ENCODE results near the gene OR10G7. TPM values are rescaled to one million over a fixed set of nuclear protein-coding genes. Genes with fewer than 3 reads are reported as not detected.

OR10G7 gene
- total RNA-seq, 1 experiment from 2014 or later, result not detected

DNA sequence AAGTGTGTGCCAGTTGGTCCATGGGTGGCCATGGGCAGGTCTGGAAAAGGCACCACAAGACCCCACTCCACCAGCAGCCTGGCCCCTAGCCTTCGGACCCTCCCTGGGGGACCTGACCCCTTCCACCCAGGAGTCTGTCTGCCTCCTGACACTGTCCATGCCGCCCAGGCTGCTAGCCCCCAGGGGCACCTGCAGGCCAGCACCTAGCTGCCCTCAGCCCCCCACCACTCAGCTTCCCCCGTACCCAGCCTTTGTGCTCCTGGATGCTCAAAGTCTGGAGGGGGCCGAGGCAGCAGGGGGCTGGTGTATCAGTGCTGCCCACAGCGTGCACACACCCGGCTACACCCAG, 34.3 kb upstream of the OR10G7 start:
- no peak overlapping the region for H3K27ac Mint-ChIP-seq
- no peaks in the 10 kb centered on the region for H3K9me3 Mint-ChIP-seq
- H3K36me3 Mint-ChIP-seq, result no peaks in the 10 kb centered on the region
- ChIA-PET CTCF (interaction anchor here (1.3 to 4.0 kb wide), 4 partner anchors 24 to 300 kb away, joined by 3 to 17 read pairs (median 6); no protein-coding TSS in a partner anchor), POLR2A (no interaction called here)
- H3K4me1 Mint-ChIP-seq, result peaks cover 12% of the 10 kb centered on the region
- ATAC-seq, result no peak
- TF ChIP-seq MYBL2 (CRISPR knock-in tag; IDR thresholded peaks at IDR 0.05) (no peak), FOXP1 (CRISPR knock-in tag; IDR thresholded peaks at IDR 0.05; ENCODE audit: borderline replicate concordance) (no peak)
- no peak for DNase-seq (ENCODE audit: low spot score)
- no peak overlapping the region for H3K4me3 Mint-ChIP-seq
- no peaks in the 10 kb centered on the region for H3K27me3 Mint-ChIP-seq (ENCODE audit: low read depth)

DNA sequence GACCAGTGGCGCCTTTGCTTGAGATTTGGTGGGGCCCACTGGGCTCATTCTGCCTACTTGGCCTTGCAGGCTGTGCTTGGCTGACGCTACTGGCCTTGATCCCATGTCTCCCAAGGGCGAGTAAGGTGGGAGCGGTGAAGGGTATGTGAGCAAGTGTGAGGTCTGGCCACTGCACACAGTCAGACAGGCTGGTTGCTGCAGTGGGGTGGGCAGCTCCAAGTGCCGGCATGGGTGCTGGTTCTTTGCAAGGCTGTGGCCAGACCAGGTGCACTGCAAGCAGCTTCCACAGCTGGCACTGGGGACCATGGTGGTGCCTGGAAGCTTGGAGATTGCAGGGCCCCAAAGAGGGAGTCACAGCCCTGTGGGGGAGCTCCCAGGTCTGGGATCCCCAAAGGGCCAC, 33.4 kb upstream of the OR10G7 start:
- Mint-ChIP-seq H3K27me3 (ENCODE audit: low read depth) (peaks cover 3% of the 10 kb centered on the region; the same call in 1 of the 2 replicates), H3K4me3 (no peak overlapping the region), H3K27ac (no peak overlapping the region), H3K36me3 (no peaks in the 10 kb centered on the region), H3K9me3 (no peaks in the 10 kb centered on the region), H3K4me1 (peaks cover 17% of the 10 kb centered on the region)
- TF ChIP-seq, protein P1, sequence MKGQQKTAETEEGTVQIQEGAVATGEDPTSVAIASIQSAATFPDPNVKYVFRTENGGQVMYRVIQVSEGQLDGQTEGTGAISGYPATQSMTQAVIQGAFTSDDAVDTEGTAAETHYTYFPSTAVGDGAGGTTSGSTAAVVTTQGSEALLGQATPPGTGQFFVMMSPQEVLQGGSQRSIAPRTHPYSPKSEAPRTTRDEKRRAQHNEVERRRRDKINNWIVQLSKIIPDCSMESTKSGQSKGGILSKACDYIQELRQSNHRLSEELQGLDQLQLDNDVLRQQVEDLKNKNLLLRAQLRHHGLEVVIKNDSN (CRISPR knock-in tag; IDR thresholded peaks at IDR 0.05), result no peak
- TF ChIP-seq, protein P2, sequence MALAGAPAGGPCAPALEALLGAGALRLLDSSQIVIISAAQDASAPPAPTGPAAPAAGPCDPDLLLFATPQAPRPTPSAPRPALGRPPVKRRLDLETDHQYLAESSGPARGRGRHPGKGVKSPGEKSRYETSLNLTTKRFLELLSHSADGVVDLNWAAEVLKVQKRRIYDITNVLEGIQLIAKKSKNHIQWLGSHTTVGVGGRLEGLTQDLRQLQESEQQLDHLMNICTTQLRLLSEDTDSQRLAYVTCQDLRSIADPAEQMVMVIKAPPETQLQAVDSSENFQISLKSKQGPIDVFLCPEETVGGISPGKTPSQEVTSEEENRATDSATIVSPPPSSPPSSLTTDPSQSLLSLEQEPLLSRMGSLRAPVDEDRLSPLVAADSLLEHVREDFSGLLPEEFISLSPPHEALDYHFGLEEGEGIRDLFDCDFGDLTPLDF (CRISPR knock-in tag; IDR thresholded peaks at IDR 0.05), result no peak
- TF ChIP-seq MXD4 (CRISPR knock-in tag; IDR thresholded peaks at IDR 0.05; ENCODE audit: borderline replicate concordance) (no peak), ZNF671 (CRISPR knock-in tag; IDR thresholded peaks at IDR 0.05) (no peak), SMAD3 (CRISPR knock-in tag; IDR thresholded peaks at IDR 0.05; ENCODE audit: borderline replicate concordance) (no peak), NR1H2 (CRISPR knock-in tag; IDR thresholded peaks at IDR 0.05) (no peak), NR3C1 (CRISPR knock-in tag; conservative IDR thresholded peaks at IDR 0.05; ENCODE audit: low read depth) (no peak)
- TF ChIP-seq, protein P3, sequence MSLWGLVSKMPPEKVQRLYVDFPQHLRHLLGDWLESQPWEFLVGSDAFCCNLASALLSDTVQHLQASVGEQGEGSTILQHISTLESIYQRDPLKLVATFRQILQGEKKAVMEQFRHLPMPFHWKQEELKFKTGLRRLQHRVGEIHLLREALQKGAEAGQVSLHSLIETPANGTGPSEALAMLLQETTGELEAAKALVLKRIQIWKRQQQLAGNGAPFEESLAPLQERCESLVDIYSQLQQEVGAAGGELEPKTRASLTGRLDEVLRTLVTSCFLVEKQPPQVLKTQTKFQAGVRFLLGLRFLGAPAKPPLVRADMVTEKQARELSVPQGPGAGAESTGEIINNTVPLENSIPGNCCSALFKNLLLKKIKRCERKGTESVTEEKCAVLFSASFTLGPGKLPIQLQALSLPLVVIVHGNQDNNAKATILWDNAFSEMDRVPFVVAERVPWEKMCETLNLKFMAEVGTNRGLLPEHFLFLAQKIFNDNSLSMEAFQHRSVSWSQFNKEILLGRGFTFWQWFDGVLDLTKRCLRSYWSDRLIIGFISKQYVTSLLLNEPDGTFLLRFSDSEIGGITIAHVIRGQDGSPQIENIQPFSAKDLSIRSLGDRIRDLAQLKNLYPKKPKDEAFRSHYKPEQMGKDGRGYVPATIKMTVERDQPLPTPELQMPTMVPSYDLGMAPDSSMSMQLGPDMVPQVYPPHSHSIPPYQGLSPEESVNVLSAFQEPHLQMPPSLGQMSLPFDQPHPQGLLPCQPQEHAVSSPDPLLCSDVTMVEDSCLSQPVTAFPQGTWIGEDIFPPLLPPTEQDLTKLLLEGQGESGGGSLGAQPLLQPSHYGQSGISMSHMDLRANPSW (CRISPR knock-in tag; conservative IDR thresholded peaks at IDR 0.05; ENCODE audit: low read depth), result no peak
- TF ChIP-seq, protein P4, sequence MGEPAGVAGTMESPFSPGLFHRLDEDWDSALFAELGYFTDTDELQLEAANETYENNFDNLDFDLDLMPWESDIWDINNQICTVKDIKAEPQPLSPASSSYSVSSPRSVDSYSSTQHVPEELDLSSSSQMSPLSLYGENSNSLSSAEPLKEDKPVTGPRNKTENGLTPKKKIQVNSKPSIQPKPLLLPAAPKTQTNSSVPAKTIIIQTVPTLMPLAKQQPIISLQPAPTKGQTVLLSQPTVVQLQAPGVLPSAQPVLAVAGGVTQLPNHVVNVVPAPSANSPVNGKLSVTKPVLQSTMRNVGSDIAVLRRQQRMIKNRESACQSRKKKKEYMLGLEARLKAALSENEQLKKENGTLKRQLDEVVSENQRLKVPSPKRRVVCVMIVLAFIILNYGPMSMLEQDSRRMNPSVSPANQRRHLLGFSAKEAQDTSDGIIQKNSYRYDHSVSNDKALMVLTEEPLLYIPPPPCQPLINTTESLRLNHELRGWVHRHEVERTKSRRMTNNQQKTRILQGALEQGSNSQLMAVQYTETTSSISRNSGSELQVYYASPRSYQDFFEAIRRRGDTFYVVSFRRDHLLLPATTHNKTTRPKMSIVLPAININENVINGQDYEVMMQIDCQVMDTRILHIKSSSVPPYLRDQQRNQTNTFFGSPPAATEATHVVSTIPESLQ (CRISPR knock-in tag; IDR thresholded peaks at IDR 0.05), result no peak
- TF ChIP-seq, protein P5, sequence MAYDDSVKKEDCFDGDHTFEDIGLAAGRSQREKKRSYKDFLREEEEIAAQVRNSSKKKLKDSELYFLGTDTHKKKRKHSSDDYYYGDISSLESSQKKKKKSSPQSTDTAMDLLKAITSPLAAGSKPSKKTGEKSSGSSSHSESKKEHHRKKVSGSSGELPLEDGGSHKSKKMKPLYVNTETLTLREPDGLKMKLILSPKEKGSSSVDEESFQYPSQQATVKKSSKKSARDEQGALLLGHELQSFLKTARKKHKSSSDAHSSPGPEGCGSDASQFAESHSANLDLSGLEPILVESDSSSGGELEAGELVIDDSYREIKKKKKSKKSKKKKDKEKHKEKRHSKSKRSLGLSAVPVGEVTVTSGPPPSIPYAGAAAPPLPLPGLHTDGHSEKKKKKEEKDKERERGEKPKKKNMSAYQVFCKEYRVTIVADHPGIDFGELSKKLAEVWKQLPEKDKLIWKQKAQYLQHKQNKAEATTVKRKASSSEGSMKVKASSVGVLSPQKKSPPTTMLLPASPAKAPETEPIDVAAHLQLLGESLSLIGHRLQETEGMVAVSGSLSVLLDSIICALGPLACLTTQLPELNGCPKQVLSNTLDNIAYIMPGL (CRISPR knock-in tag; IDR thresholded peaks at IDR 0.05), result no peak
- TF ChIP-seq, protein P6, sequence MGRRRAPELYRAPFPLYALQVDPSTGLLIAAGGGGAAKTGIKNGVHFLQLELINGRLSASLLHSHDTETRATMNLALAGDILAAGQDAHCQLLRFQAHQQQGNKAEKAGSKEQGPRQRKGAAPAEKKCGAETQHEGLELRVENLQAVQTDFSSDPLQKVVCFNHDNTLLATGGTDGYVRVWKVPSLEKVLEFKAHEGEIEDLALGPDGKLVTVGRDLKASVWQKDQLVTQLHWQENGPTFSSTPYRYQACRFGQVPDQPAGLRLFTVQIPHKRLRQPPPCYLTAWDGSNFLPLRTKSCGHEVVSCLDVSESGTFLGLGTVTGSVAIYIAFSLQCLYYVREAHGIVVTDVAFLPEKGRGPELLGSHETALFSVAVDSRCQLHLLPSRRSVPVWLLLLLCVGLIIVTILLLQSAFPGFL (CRISPR knock-in tag; IDR thresholded peaks at IDR 0.05; ENCODE audit: borderline replicate concordance), result no peak
- ChIA-PET POLR2A (no interaction called here), CTCF (interaction anchor here (0.8 to 4.0 kb wide), 4 partner anchors 49 to 672 kb away, joined by 3 to 17 read pairs (median 6); no protein-coding TSS in a partner anchor)
- ATAC-seq, result no peak
- DNase-seq (ENCODE audit: low spot score), result no peak

Measured in WTC11 (cell line).